ENCODE results near the gene RFX2. TPM values are rescaled to one million over a fixed set of nuclear protein-coding genes. Genes with fewer than 3 reads are reported as not detected.
A peak's percentile ranks its signal among the peaks of the same experiment; 100 is the strongest.

The RFX2 gene
- total RNA-seq, 1 donor from 2014 or later = 6.5 TPM

- DNase-seq (ENCODE audit: low read depth) = no peak
Measured at GRCh38 chr19:6133231-6133630, 22.9 kb upstream of the RFX2 start.

GRCh38 chr19:6132482-6132881 is 22.2 kb upstream of the RFX2 start:
- H3K4me3 ChIP-seq (ENCODE audit: low read depth, low read length) = no peak overlapping the region
- no peak for DNase-seq (ENCODE audit: low read depth)
- H3K36me3 ChIP-seq (ENCODE audit: control insufficient read depth, insufficient read depth, low read length) = no peaks in the 10 kb centered on the region
- no peaks in the 10 kb centered on the region for H3K27me3 ChIP-seq (ENCODE audit: control insufficient read depth, insufficient read depth, low read length)
- TF ChIP-seq CTCF (IDR thresholded peaks at IDR 0.05; ENCODE audit: insufficient read depth, low read length, poor library complexity, severe bottlenecking) = no peak

More at GRCh38 chr19:6133231-6133630, 22.9 kb upstream of the RFX2 start:
- no peaks in the 10 kb centered on the region for H3K36me3 ChIP-seq (ENCODE audit: control insufficient read depth, insufficient read depth, low read length)
- H3K27me3 ChIP-seq (ENCODE audit: control insufficient read depth, insufficient read depth, low read length) = no peaks in the 10 kb centered on the region
- no peak overlapping the region for H3K4me3 ChIP-seq (ENCODE audit: low read depth, low read length)
- no peak for TF ChIP-seq CTCF (IDR thresholded peaks at IDR 0.05; ENCODE audit: insufficient read depth, low read length, poor library complexity, severe bottlenecking)

GRCh38 chr19:6127716-6128335 is 17.5 kb upstream of the RFX2 start:
- DNase-seq (ENCODE audit: low read depth) = no peak
- Histone ChIP-seq H3K27me3 (ENCODE audit: control insufficient read depth, insufficient read depth, low read length) (no peaks in the 10 kb centered on the region), H3K4me3 (ENCODE audit: low read depth, low read length) (no peak overlapping the region), H3K36me3 (ENCODE audit: control insufficient read depth, insufficient read depth, low read length) (no peaks in the 10 kb centered on the region)
- TF ChIP-seq CTCF (IDR thresholded peaks at IDR 0.05; ENCODE audit: insufficient read depth, low read length, poor library complexity, severe bottlenecking) = no peak

- no peaks in the 10 kb centered on the region for H3K27me3 ChIP-seq (ENCODE audit: control insufficient read depth, insufficient read depth, low read length)
- H3K36me3 ChIP-seq (ENCODE audit: control insufficient read depth, insufficient read depth, low read length) = no peaks in the 10 kb centered on the region
- peak; percentile 12 for DNase-seq (ENCODE audit: low read depth)
- no peak overlapping the region for H3K4me3 ChIP-seq (ENCODE audit: low read depth, low read length)
- no peak for TF ChIP-seq CTCF (IDR thresholded peaks at IDR 0.05; ENCODE audit: insufficient read depth, low read length, poor library complexity, severe bottlenecking)
Measured at GRCh38 chr19:6126335-6126974, 16.2 kb upstream of the RFX2 start.

- peak; percentile 89 for TF ChIP-seq CTCF (IDR thresholded peaks at IDR 0.05; ENCODE audit: insufficient read depth, low read length, poor library complexity, severe bottlenecking)
- Histone ChIP-seq H3K4me3 (ENCODE audit: low read depth, low read length) (no peak overlapping the region), H3K27me3 (ENCODE audit: control insufficient read depth, insufficient read depth, low read length) (no peaks in the 10 kb centered on the region), H3K36me3 (ENCODE audit: control insufficient read depth, insufficient read depth, low read length) (no peaks in the 10 kb centered on the region)
- peak; percentile 16 for DNase-seq (ENCODE audit: low read depth)
Measured at GRCh38 chr19:6125571-6125989, 15.3 kb upstream of the RFX2 start.

Measured in kidney epithelial cell (primary cell).